Measurements from ENCODE around the gene NKD1. TPM values are rescaled to one million over a fixed set of nuclear protein-coding genes. Genes with fewer than 3 reads are reported as not detected.
"Not testable (repeated sequence)": the region's sequence is repeated elsewhere in the genome, so short reads cannot be mapped to it uniquely, and the experiment has no call there.

NKD1 gene
- total RNA-seq, 1 experiment from 2014 or later: 0.11 TPM

DNA sequence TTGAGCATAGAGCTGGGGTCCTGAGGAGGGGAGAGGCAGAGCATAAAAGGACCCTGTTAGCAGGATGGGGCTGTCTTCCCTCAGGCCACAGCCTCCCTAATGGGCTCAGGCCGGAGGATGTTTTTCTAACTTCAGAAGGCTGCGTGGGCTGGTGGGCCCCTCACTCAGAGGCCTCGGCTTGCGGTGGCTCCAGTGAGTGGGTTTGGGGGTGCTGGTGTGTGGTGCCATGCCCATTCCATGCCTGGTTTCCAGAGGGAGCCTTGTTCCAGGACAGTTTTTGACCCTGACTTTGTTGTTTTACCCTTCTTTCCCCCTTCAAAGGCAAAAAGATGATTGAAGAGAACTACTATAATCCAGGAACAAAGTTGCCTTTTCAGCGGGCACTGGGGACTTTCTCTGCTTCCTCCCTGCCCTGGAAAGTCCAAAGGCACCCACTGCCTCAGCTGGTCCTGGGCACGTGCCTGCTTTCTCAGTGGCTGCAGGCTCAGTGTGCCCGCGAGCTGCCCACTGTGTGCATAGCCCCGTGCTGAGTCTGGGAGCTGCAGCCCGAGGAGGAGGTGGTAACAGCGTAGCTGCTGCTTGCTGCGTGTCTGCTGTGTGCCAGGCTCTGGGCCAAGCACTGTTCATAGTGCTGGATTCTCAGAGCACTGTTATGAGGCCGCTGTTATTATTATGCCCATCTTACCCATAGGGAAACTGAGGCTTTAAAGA lies 11.8 kb downstream of the NKD1 start:
- DNase-seq (ENCODE audit: low read depth): no peak

DNA sequence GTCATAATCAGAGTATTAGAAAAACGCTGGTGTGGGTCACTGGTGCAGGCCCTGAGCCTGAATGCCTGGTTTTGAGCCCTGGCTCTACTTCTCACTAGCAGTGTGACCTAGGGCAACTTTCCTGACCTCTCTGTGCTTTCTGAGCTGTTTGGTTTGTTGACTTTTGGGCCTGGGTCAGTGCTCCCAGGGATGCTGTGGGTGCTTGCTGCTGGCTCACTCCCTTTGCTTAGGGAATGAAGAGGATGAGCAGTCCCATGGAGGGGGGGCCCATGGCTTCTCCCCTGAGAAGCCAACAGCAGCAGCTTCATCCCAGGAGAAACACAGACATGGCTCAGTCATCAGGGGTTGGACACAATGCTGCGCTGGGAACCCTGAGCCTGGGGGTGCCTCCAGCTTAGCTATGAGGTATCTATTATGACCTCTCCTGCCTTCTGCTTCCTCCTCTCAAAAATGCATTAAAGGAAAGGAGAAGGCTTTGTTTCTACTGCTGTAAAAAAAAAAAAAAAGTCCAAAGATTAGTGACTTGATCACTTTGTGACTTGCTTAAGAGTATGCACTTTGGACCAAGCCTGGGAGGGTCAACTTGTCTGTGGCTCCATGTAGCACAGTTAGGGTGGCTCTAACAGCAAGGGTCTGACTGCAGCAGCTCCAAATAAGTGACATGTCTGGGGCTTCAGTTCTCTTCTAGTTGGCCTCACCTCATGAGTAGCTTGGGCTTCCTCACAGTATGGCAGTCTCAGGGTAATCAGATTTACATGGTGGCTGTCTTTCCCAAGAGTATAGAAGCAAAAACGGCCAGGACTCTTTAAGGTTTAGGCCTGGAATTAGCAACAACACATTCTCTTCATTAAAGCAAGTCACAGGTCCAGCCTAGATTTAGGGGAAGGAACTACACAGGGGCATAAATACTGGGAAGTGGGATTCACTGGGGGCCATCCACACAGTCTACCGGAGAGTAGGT lies 13.0 kb downstream of the NKD1 start:
- no peak for DNase-seq (ENCODE audit: low read depth)

DNA sequence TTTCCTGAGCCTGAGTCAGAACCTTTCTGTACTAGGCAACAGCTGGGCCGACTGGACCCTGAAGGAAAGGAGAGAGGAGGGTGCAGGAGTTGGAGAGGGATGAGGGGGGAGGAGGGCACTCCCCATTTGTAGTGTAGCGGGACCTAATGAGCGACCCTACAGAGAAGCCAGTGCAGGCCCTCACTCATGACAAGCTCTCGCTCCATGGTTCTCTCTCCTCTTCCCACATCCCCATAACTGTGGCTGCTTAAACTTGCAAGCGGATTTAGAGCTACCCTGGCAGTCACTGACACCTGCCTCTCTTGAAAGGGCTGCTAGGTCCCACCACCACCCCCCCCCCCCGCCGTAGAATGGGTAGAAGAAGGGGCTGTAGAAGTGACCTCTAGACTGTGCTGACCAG lies 14.5 kb downstream of the NKD1 start:
- no peak for DNase-seq (ENCODE audit: low read depth)

DNA sequence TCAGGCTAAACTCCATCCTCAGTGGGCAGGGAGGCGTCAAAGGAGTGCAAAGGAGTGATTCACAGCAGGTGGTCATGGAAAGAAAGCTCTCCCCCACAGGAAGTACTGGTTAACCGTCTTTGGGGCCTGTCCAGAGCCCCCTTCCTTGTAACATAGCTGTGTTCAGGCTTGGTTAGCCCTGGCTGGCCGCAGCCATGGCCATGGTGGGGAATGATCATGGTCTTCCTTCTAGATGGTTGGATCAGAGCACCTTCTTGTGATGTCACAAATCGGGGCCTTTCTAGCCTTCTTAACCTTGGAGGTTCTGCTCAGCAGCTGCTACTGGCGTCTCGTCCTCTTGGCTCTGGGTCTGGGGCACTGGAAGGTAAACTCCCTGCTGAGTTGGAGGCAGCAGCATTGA lies 15.8 kb downstream of the NKD1 start:
- DNase-seq (ENCODE audit: low read depth): no peak

DNA sequence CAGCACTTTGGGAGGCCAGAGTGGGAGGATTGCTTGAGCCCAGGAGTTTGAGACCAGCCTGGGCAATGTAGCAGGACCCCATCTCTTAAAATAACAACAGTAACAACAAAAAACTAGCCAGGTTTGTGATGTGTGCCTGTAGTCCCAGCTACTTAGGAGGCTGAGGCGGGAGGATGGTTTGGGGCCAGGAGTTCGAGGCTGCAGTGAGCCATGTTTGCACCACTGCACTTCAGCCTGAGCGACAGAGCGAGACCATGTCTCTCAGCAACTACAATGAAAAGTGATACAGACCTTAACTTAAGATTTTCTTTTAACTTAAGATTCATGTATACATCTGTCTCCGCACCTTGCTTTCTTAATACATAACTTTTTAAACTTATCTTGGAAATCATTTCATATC lies 17.2 kb downstream of the NKD1 start:
- DNase-seq (ENCODE audit: low read depth): no peak

DNA sequence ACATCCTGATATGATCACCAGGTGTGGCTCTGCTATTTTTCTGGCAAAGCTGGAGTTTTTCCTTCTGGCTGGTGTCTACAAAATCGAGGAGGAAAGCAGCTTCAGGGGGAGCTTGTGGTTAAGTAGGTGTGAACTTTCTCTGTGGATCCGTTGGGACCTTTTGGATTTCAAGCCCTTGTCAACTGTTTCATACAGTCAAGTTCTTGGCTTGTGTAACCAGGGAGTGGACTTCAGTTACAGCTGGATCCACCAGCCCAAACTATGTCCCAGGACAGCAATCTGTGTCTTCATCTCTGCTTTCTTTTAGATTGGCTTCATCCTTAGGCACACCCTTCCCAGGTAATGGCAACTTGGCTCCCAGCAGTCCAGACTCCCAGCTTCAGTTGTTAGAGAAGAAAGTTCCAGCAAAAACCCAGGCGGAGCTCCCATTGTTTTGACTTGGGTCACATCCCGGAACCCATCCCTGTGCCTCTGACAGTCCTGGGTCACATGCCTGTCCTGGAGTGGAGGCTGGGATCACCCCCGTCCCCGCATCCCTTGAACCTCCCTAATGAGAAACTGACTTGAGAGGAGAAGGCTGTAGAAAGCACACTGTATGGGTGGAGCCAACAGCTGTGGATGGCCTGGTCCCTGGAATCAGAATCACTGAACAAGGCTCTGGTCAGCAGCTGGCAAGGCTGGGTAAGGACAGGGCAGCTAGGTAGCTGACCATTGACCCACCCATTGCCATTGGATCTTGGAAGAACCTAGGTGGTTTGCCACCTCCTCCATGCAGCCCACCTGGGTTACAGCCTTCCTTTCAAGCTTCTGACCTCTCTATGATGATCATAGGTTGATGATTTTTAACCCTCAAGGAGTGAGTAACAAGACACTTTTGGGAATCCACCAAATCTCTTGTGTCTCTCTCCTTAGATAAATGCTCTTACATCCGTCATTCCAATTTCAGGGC lies 18.1 kb downstream of the NKD1 start:
- DNase-seq (ENCODE audit: low read depth): no peak

DNA sequence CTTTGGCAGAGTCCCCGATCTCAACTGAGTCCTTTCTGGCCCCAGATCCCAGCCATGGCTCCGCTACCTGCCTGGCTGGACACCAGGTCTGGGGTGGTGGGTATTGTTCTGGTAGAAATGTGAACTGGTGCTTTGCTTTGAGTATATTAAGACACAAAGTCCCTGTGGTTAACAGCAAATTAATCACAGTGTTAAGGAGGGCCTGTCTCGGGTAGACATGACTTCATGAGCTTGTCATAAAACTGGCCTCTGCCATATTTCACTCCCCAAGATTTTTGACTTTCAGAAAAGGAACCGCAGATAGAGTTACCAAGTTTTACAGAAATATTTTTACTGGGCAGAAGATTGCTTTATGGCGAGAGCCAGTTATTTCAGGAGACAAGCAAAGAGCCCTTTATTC lies 19.5 kb downstream of the NKD1 start:
- DNase-seq (ENCODE audit: low read depth): no peak

DNA sequence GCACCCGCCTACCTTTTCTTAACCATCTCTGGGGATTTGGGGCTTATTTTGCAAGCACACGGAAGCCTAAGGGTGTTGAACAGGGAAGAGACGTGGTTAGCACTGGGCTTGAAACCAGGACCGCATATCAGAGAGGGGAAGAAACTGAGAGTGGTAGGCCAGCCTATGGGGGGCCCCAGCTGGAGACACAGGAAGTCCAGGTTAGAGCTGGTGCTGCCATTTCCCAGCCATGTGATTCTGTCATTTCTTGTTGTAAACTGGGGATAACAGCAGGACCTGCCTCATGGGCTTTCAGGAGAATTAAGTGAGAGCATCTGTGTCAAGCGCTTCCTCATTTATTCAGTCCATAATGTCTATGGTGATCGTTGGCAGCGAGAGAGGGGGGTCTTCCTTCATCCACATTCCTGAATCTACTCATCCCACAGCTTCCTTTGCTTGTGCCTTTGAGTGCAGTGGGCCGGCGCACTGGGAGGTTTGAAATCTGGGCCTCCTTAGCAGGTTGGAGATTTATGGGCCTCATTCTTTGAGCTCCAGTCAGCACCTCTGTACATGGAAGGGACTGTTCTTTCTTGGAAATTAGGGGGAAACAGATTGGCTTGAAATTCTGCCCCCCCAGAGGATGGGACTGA lies 20.1 kb downstream of the NKD1 start:
- DNase-seq (ENCODE audit: low read depth): no peak

DNA sequence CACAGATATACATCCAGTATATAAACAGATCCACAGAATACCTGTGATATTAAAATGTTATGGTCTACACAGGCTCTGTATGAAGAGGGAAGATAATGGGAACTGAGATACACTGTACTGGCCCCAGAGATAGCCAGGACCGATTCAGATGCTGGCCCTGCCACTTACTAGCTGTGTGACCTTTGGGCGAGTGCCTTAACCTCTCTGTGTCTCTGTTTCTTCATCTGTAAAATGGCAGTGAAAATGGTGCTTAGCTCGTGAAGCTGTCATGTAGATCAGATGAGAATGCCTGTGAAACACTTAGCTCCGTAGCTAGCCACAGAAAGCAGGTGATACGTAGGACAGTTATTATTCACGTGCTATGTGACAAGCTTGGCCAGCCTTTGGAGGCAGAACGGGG lies 22.2 kb downstream of the NKD1 start:
- DNase-seq (ENCODE audit: low read depth): no peak

DNA sequence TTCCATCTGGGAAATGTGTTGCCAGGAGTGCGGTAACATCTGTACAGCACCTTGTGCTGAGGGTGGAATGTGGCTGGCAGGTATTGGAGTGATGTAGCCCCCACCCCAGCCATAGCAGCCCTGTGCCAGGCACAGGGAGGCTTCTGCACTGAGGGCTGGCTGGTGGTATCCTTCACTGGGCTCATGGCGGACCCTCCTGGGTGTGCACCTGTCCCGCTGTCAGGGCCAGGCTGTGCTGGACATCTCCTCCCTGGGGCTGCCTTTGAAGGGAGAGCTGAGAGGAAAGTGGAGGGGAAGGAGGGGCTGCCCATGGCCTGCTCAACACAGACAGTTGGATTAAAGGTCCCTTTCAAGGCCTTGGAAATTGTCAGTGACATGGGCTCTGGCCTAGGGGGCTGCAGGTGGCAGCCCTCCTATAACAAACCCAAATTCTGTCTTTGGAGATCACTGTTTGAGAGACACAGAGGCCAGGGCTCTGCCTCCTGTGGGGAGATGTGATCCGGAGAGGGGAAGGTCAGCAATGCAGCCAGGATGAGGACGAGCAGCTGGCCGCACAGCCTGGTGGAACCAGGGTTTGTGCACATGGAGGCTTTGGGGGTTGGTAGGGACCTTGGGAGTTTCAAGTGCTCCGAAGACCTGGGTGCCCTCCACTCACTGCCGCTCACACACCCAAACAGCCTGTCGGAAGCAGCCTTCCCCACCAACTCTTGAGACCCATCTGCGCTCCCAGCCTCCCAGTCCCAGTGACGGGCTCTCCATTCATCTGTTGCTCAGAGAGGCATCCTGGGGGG lies 22.8 kb downstream of the NKD1 start:
- no peak for DNase-seq (ENCODE audit: low read depth)

DNA sequence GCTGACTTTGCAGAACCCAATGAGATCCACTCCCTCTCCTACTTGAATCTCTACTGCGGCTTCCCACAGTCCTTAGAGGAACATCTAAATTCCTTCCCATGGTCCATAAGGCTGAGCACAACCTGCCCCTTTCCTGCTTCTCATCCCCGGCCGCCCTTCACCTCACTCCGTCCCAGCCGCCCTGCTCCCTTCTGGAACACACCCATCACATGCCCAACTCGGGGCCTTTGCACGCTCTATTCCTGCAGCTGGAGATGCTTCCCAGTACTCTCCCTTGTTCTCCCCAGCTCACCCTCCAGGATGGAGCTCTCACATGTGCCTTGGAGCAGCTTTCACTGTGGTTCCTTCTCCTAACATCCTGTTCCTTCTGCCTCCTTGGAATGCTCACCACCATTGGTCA lies 23.6 kb downstream of the NKD1 start:
- DNase-seq (ENCODE audit: low read depth): no peak

DNA sequence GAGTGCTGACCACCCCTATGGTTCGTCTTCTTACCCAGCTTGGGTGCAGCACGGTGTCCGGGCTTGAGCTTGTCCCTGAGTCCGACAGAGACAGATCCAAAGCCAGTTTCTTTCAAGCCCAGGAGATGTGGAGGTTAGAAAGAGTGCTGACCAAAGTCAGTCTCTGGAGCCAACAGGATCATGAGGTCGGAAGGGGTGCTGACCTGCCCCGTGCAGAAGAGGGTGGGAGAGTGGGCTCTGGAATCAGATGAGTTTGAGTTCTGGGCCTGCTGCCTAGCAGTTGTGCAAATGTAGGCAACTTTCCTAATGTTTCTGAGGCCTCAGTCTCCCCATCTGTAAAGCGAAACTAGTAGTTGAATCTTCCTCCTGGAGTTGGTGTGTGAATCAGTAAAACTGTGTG lies 24.5 kb downstream of the NKD1 start:
- no peak for DNase-seq (ENCODE audit: low read depth)

DNA sequence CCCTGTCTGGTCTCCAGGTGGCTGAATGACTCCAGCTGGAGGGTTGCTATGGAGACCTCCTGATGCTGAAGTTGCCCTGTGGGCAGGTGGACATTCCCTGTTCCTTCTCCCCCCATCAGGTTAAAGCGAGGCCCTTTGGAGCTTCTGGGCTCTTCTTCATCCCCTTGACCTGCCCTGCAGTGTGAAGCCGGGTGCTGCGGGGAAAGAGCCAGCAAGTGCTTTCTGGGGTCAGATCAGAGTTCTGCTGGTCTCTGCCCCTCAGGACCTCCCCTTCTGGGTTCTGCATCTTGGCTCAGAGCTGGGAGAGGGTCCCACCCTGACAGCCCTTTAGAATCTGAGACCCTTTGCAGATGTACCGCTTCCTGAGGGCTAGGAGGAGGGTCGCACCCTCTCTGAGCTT lies 25.1 kb downstream of the NKD1 start:
- no peak for DNase-seq (ENCODE audit: low read depth)

DNA sequence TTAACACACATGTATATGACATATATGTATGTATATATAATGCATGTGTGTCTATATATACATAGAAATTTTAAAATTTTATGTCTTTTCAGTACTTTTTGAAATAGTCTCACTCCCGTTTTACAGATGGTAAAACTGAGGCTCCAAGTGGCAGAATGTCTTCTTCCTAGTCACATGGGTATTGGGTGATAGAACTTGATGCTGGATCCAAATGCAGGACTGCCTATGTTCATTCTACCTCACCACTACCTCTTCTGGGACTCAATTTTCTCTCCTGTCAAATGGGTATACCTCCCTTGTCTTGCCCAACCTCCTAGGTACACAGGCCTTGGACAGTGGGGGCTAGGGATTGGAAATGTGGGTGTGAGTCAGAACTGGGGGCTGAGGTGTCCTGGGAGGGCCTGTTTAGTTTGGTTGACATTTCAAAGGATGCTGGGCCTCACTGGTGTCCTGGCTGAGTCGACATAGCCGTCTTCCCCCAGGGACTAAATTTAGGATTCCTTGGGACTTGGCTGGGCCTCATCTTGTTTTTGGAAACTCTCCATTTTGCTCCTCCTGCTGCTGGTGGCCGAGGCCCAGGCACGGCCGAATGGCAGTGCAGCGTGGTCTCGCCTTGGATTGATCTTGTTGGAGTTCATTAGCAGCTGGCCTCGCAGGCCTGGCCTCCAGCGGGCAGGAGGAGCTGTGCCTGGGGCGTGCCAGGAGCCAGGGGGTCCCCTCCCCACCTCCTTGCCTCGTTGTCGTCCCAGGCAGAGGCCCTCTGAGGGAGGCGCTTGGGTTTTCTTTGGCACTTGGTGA lies 25.9 kb downstream of the NKD1 start:
- DNase-seq (ENCODE audit: low read depth): no peak

DNA sequence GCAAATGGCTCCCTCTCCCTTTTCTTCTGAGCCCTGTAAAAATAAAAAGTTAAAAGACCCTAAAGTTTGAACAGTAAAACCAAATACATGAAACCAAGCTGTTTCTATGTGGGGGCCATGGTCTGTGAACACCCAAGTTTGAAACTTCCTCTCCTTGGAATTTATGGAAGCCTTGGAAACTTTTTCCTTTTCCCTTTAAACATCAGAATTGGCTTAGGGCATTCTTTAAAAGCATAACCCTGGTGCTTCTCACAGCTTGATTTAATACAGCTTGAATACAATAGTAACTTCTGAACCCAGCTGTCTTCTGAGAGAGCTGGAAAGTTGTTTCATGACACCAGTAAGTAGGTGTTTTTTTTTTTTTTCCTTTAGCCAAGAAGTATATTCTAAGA lies 26.5 kb downstream of the NKD1 start:
- DNase-seq (ENCODE audit: low read depth): no peak

DNA sequence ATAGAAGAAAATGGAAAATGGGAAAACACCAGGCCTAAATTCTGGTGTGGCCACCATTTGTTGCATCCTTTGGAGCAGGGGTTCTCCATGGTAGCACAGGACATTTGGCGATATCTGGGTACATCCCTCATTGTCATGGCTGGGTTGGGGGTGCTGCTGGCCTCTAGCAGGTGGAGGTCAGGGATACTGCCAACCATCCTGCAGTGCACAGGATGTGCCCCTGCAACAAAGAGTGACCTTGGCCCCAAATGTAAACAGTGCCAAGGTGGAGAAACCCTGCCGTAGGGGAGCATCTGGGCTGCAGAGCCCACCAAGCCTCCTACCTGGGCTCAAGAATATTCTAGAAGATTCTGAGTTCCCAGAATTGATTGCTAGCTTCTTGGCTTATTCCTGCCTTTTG lies 27.5 kb downstream of the NKD1 start:
- no peak for DNase-seq (ENCODE audit: low read depth)

DNA sequence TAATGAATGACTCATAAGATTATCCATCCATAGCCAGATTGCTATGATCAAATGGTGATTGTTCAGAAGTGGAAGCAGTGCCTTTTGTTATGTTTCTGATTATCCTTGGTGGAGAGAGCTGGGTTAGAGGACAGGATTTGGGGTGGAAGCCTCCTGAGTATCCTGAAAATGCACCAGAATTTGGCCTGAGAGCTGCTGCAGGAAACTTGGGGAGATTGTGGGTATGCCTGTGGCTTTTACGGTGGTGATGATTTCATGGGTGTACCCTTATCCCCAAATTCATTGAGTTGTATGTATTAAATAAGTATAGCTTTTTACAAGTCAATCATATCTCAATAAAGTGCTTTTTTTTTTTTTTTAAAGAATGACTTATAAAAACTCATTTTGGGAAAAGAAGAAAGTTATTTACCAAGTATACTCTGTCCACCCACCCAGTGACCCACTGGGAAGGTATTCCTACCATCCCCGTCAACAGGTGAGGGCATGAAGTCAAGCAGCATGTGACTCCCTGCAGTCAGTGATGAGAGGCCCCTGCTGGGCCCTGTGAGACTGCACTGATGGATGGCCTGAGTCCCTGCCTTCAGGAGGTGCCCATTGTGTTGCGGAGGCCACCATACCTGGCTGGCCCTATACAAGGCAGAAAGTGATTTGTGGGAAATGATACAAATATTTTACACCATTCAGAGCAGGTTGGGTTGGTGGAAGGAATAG lies 28.4 kb downstream of the NKD1 start:
- DNase-seq (ENCODE audit: low read depth): no peak

DNA sequence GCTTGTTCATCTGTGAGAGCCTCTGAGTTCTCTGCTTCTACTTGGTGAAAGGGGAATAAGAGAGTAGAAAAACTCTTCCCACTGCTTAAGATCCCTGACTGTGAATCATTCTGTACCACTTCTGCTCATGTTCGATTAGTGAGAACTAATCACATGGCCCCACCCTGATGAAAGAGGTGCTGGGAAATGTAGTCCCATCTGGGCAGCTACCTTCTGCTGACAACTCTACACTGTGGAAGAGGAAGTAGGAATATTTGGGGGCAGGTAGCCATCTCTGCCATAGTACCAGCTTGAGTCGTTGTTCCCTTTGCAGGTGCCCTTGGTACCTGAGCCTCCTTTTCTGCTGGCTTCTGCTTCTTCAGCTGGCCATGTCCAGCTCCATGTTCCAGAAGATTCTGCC lies 29.9 kb downstream of the NKD1 start:
- DNase-seq (ENCODE audit: low read depth): no peak

DNA sequence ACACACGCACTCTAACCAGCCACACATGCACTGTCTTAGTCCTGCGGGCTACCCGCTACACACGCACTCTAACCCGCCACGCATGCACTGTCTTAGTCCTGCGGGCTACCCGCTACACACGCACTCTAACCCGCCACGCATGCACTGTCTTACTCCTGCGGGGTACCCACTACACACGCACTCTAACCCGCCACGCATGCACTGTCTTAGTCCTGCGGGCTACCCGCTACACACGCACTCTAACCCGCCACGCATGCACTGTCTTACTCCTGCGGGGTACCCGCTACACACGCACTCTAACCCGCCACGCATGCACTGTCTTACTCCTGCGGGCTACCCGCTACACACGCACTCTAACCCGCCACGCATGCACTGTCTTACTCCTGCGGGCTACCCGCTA lies 31.2 kb downstream of the NKD1 start:
- not testable (repeated sequence) for DNase-seq (ENCODE audit: low read depth)
